Cardiac muscle cell (in vitro differentiated cells and primary cell): ENCODE results near the gene PSAP. TPM values are rescaled to one million over a fixed set of nuclear protein-coding genes. Genes with fewer than 3 reads are reported as not detected.

Source experiments
- DNase-seq, 2 donors: peaks; one replicate each; pipeline versions ENCODE4 v3.0.0 to v3.0.0-alpha.2; 2010 to 2017; ENCODE audit warnings: low read depth in 1 of 2, low spot score in 1 of 2
- H3K27ac ChIP-seq: fragments of 200-600 bp; sonication (generic); 2 replicates; pipeline ENCODE4 v1.5.1; 2016
- H3K27me3 ChIP-seq: fragments of 200-600 bp; sonication (generic); 2 replicates; pipeline ENCODE4 v1.6.0; 2016; ENCODE audit warnings: control low read depth
- H3K36me3 ChIP-seq: fragments of 200-600 bp; sonication (generic); 2 replicates; pipeline ENCODE4 v1.5.1; 2016; ENCODE audit warnings: control low read depth
- H3K4me1 ChIP-seq: fragments of 200-600 bp; sonication (generic); 2 replicates; pipeline ENCODE4 v1.8.1; 2017; ENCODE audit warnings: low read depth, mild to moderate bottlenecking, mixed run types
- H3K4me3 ChIP-seq: fragments of 200-600 bp; sonication (generic); 2 replicates; pipeline ENCODE4 v1.5.1; 2016; ENCODE audit warnings: mild to moderate bottlenecking
- H3K9me3 ChIP-seq: fragments of 200-600 bp; sonication (generic); 2 replicates; pipeline ENCODE4 v1.5.1; 2017; ENCODE audit warnings: low read depth, mild to moderate bottlenecking, control low read depth
- polyA plus RNA-seq: library from polyadenylated mRNA; unstranded; fragments of >200 nt; fragmentation: Nextera tagmentation; extraction: Ambion mirVana; gene quantifications from 2 replicates; pipeline ENCODE4 v1.2.1, GENCODE V29; 2016
- total RNA-seq: library from RNA; depleted of rRNA; stranded (reverse); fragments of >200 nt; gene quantifications from 2 replicates; pipeline ENCODE4 v1.2.3, GENCODE V29; 2016
- TF ChIP-seq, protein P1 (sequence below): IDR thresholded peaks from 2 replicates; pipeline ENCODE4 v1.5.1; 2012; ENCODE audit warnings: low read depth, mild to moderate bottlenecking, low read length

Gene PSAP
- total and polyA plus RNA-seq, 2 experiments from 2014 or later, result 624 to 844 TPM

DNA sequence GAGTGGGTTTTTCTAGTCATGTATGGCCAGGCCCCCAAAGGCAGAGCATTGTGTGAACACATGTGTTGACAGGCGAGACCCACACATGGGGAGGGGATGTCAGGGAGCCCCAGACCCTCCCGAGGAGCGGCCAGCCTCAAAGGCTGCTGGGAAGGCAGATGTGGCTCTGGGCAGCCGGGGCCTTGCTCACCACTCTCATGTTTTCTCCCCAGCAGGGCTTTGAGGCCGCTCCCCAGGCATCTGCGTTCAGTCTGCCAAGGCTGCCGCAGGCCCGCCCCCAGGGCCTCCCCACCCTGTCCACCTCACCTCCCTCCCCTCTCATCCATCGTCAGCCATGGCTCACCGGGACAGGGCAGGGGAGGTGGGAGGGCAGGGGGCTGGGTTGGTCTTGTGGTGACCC lies 61.2 kb downstream of the PSAP start:
- TF ChIP-seq, protein P1, sequence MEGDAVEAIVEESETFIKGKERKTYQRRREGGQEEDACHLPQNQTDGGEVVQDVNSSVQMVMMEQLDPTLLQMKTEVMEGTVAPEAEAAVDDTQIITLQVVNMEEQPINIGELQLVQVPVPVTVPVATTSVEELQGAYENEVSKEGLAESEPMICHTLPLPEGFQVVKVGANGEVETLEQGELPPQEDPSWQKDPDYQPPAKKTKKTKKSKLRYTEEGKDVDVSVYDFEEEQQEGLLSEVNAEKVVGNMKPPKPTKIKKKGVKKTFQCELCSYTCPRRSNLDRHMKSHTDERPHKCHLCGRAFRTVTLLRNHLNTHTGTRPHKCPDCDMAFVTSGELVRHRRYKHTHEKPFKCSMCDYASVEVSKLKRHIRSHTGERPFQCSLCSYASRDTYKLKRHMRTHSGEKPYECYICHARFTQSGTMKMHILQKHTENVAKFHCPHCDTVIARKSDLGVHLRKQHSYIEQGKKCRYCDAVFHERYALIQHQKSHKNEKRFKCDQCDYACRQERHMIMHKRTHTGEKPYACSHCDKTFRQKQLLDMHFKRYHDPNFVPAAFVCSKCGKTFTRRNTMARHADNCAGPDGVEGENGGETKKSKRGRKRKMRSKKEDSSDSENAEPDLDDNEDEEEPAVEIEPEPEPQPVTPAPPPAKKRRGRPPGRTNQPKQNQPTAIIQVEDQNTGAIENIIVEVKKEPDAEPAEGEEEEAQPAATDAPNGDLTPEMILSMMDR, result no peak
- Histone ChIP-seq H3K27me3 (no peaks in the 10 kb centered on the region), H3K36me3 (no peaks in the 10 kb centered on the region)

DNA sequence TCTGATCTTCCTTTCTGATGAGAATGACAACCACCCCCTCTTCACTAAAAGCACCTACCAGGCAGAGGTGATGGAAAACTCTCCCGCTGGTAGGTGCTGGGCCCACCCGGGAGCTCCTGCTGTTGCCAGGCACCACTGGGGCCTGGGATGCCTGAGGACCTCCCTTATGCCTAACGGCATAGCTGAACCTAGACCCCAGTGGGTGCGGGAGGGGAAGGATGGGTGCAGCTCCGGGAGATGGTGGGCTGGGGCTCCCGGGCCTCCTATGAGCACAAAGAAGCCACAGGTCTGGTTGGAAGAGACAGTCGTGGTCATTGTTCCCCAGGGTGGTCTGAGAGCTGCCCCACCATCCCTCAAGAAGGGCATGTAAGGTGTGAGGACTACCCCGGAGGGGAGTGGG lies 62.1 kb downstream of the PSAP start:
- no peak overlapping the region for H3K4me3 ChIP-seq
- H3K36me3 ChIP-seq, result no peaks in the 10 kb centered on the region
- no peak overlapping the region for H3K27ac ChIP-seq
- DNase-seq, result no peak
- H3K27me3 ChIP-seq, result no peaks in the 10 kb centered on the region
- H3K9me3 ChIP-seq, result no peaks in the 10 kb centered on the region
- TF ChIP-seq, protein P1, result no peak
- no peaks in the 10 kb centered on the region for H3K4me1 ChIP-seq

More for the DNA sequence above, 61.2 kb downstream of the PSAP start:
- H3K4me1 ChIP-seq, result no peaks in the 10 kb centered on the region
- no peak for DNase-seq
- no peaks in the 10 kb centered on the region for H3K9me3 ChIP-seq
- H3K27ac ChIP-seq, result no peak overlapping the region
- no peak overlapping the region for H3K4me3 ChIP-seq

DNA sequence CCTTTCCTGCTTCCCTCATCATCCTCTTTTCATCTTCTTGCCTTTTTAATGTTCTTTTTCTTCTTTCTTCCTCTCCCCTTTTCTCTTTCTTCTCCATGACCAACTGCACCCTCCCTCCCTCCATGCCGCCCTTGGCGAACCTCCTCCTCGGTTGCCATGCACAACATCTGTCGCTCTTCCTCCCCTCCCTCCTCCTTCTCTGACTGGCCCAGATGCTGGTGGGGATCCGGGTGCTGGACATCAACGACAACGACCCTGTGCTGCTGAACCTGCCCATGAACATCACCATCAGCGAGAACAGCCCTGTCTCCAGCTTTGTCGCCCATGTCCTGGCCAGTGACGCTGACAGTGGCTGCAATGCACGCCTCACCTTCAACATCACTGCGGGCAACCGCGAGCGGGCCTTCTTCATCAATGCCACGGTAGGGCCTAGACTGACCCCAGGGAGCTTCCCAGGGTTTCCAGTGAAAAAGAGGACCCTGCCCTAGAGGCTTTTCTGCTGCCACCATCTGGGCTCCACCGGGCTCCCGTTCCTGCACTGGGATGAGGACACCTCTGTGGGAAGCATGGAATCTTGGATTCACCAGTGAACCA lies 66.3 kb downstream of the PSAP start:
- H3K36me3 ChIP-seq, result no peaks in the 10 kb centered on the region
- peaks cover 5% of the 10 kb centered on the region for H3K27me3 ChIP-seq
- no peak for DNase-seq
- no peak overlapping the region for H3K27ac ChIP-seq
- no peaks in the 10 kb centered on the region for H3K4me1 ChIP-seq
- TF ChIP-seq, protein P1, result no peak
- H3K9me3 ChIP-seq, result no peaks in the 10 kb centered on the region
- H3K4me3 ChIP-seq, result no peak overlapping the region

DNA sequence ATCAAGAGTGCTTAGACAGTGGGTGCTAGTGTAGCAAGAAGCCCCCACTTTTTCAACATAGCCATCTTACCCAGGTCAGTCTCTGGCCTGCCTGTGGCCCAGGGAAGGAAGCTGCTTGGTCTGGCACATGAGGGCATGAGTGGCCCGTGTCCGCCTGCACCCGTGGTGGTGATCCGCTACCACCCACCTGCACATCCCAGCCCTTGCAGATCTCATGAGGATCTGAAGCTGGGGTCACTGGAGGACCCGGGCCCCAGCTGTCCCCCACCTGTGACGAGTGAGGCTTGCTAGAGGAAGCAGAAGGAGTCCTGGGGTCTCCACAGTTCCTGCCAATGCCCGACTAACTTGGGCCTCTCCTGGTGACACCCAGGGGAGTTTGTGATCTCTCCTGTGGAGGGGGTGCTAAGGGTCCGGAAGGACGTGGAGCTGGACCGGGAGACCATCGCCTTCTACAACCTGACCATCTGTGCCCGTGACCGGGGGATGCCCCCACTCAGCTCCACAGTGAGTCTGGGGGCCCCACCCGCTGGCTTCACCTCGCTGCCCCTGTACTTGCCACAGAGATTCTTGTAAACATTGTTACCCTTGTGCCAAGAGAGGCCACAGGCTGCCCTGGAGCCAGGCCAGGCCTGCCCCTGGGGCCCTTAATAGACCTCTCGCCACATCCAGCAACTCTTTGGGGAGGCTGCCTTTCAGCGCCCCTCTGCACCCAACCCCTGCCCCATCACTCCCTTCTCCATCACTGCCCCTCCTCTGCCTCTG lies 67.0 kb downstream of the PSAP start:
- Histone ChIP-seq H3K4me3 (no peak overlapping the region), H3K9me3 (no peaks in the 10 kb centered on the region), H3K36me3 (no peaks in the 10 kb centered on the region), H3K27ac (no peak overlapping the region), H3K27me3 (peaks cover 5% of the 10 kb centered on the region), H3K4me1 (no peaks in the 10 kb centered on the region)
- no peak for DNase-seq
- TF ChIP-seq, protein P1, result no peak

DNA sequence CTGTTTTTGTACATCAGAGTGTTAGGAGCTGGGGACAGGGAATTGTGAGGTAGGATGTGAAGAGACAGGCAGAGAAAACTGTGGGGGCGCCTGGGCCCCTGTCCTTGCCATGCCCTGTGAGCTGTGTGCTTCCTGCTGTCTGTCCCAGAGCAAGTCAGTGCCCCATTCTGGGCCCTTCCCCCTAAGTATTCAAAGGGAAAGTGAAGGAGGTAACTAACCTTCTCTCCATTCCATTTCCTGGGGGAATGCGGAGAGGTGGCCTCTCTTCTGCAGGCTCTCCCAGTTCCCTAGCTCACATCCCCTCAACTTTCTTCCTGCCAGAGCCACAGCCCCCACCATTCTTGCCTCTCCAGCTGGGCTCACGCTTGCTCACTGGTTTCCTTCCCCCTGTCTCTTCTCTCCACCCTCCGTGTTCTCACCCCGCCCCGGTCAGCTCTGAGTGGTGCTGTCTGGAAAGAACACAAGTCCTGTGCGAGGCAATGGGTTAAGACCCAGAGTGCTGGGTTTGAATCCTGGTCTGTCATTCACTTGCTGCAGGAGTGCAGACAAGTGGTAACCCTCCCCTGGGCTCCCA lies 68.0 kb downstream of the PSAP start:
- no peak for DNase-seq
- H3K4me1 ChIP-seq, result no peaks in the 10 kb centered on the region
- H3K27ac ChIP-seq, result no peak overlapping the region
- TF ChIP-seq, protein P1, result no peak
- peaks cover 5% of the 10 kb centered on the region for H3K27me3 ChIP-seq
- H3K9me3 ChIP-seq, result no peaks in the 10 kb centered on the region
- H3K4me3 ChIP-seq, result no peak overlapping the region
- H3K36me3 ChIP-seq, result no peaks in the 10 kb centered on the region
